Memory B cell (primary cell): Measurements from ENCODE around the gene NAP1L4.

Source experiments
- ATAC-seq: fragments of 150-1000 bp; cut with Tn5 transposase; 2 replicates; pipeline ENCODE4 v1.10.0; 2021; ENCODE audit warnings: low read depth, mild to moderate bottlenecking, moderate library complexity
- DNase-seq, 2 donors: peaks; one replicate each; pipeline ENCODE4 v3.0.0; 2022; ENCODE audit warnings: low spot score in 2 of 2
- H3K27ac Mint-ChIP-seq: one replicate; pipeline ENCODE4 v1.8.0; 2022; ENCODE audit warnings: mild to moderate bottlenecking, moderate library complexity, mixed read lengths
- H3K27me3 Mint-ChIP-seq: one replicate; pipeline ENCODE4 v1.8.0; 2022; ENCODE audit warnings: mixed read lengths
- H3K36me3 Mint-ChIP-seq: one replicate; pipeline ENCODE4 v1.8.0; 2022; ENCODE audit warnings: mild to moderate bottlenecking, mixed read lengths
- H3K4me1 Mint-ChIP-seq: one replicate; pipeline ENCODE4 v1.8.0; 2022; ENCODE audit warnings: mixed read lengths
- H3K4me3 Mint-ChIP-seq: one replicate; pipeline ENCODE4 v1.8.0; 2022; ENCODE audit warnings: mild to moderate bottlenecking, moderate library complexity, mixed read lengths
- H3K9me3 Mint-ChIP-seq: one replicate; pipeline ENCODE4 v1.8.0; 2022; ENCODE audit warnings: mixed read lengths

The NAP1L4 gene

DNA sequence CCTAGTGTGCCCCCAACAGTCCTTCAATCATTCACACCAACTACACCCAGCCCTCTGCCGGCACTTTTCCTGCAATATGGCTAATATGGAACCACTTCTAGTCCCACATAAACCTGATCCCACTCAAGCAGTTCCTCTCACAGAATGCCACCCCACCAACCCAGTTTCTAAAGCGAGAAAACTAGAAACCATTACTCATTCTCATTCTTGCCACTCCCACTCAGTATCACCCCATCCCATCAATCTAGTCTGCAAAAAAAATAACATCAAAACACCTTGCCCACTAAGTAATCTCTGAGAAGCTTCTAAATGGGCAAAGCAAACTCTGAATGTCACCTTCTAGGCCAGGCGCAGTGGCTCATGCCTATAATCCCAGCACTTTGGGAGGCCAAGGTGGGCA lies 17.9 kb downstream of the NAP1L4 start:
- peaks cover 32% of the 10 kb centered on the region for H3K36me3 Mint-ChIP-seq
- no peak overlapping the region for H3K4me3 Mint-ChIP-seq
- no peaks in the 10 kb centered on the region for H3K9me3 Mint-ChIP-seq
- ATAC-seq: no peak
- H3K27me3 Mint-ChIP-seq: no peaks in the 10 kb centered on the region
- H3K4me1 Mint-ChIP-seq: peaks cover 12% of the 10 kb centered on the region
- DNase-seq: no peak
- no peak overlapping the region for H3K27ac Mint-ChIP-seq

DNA sequence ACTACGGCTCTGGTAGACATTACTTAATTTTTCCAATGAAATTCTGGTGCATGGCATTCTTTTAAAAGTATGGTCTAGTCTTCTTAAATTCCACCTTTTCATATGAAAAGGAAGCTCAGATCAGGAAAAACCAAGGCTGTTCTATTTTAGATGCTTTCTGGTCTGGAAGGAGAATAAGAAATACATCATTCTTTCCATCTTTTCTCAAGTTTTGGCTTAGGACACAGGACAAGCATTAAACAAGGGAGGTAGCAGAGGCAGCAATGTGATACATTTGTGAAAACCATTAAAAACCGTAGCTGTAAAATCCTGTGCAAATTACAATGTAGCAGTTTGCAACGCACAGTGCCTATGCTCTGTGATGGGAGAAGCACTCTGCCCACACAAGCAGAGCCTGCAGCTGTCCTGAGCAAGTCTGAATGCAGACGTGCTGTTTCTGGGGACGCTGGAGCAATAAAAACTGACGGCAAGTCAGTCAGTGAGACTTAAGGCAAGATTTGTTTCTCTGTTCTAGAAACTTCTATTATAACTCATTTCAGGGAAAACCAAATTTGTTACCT lies 23.7 kb downstream of the NAP1L4 start:
- Mint-ChIP-seq H3K9me3 (no peaks in the 10 kb centered on the region), H3K27ac (no peak overlapping the region), H3K36me3 (peaks cover 44% of the 10 kb centered on the region), H3K4me1 (no peaks in the 10 kb centered on the region), H3K27me3 (no peaks in the 10 kb centered on the region), H3K4me3 (no peak overlapping the region)
- DNase-seq (no peak), ATAC-seq (no peak)

DNA sequence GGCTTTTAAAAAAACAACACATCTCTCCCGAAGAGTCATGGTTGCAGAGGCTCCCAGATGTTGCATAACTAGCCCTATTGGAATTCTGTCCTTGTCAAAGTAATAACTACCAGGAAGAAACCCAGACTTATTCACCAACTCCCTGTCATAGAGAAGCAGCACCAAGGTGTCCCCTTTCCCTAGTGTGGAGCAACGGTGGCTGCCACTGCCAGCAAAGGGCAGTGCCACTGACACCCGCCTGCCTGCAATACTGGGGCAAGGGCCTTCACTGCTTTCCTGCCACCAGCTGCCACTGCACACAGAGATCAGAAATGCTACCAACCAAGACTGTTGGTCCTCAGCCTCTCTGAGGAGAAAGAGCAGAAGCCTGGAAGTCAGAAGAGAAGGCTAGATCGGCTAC lies 27.3 kb downstream of the NAP1L4 start:
- no peaks in the 10 kb centered on the region for H3K9me3 Mint-ChIP-seq
- peaks cover 56% of the 10 kb centered on the region for H3K36me3 Mint-ChIP-seq
- H3K27me3 Mint-ChIP-seq: no peaks in the 10 kb centered on the region
- H3K4me3 Mint-ChIP-seq: no peak overlapping the region
- peaks cover 3% of the 10 kb centered on the region for H3K4me1 Mint-ChIP-seq
- no peak for DNase-seq
- H3K27ac Mint-ChIP-seq: no peak overlapping the region
- no peak for ATAC-seq

DNA sequence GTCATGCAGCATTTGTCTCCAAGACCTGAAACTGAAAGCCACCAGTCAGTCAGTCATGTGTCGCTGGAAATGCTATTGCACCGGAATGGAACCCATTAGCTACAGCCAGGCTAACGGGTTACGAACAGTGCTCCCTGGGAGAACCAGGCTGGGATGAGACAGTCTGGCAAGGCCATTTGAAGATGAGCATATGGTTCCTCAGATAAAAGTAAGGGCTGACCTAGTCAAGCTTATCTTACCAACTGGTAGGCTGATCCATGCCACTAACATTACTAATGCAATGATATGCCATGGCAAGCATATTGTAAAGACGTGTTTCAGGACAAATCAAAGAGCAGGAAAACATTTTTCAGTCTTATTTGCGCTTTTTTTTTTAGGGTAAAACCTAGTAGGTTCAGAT lies 28.4 kb downstream of the NAP1L4 start:
- H3K36me3 Mint-ChIP-seq: peaks cover 53% of the 10 kb centered on the region
- ATAC-seq (no peak), DNase-seq (no peak)
- H3K27me3 Mint-ChIP-seq: no peaks in the 10 kb centered on the region
- H3K27ac Mint-ChIP-seq: no peak overlapping the region
- H3K4me3 Mint-ChIP-seq: no peak overlapping the region
- peaks cover 3% of the 10 kb centered on the region for H3K4me1 Mint-ChIP-seq
- no peaks in the 10 kb centered on the region for H3K9me3 Mint-ChIP-seq

DNA sequence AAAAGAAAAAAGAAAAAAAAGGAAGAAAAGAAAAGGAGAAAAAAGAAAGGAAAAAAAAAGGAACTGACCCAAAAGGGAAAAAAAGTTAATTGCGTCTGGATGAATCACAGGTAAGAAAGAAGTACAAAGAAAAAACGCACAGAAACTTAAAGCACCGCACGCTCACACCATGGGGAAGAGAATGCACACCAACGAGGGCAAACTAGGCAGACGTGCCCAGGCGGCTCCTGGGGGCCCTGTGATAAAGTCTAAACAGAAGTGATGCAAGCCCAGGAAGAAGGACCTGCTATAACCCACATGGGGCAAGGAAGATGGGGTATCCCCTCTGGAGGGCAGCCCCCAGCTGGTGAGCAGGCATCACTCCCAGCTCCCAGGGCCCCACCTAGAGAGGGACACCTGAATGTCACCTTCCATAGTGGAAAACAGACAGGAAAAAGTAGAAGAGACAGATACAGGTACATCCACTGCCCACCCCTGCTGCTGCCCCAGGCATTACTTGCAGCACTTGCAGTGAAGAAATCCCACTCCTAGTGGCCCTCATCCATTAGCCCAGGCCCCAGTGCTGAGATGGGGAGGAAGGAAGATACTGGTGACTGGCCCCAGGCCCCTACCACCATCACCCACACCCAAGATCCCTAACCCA lies 28.9 kb downstream of the NAP1L4 start:
- no peaks in the 10 kb centered on the region for H3K27me3 Mint-ChIP-seq
- no peak for DNase-seq
- no peak overlapping the region for H3K4me3 Mint-ChIP-seq
- peaks cover 3% of the 10 kb centered on the region for H3K4me1 Mint-ChIP-seq
- no peak for ATAC-seq
- H3K9me3 Mint-ChIP-seq: no peaks in the 10 kb centered on the region
- no peak overlapping the region for H3K27ac Mint-ChIP-seq
- H3K36me3 Mint-ChIP-seq: peaks cover 57% of the 10 kb centered on the region

DNA sequence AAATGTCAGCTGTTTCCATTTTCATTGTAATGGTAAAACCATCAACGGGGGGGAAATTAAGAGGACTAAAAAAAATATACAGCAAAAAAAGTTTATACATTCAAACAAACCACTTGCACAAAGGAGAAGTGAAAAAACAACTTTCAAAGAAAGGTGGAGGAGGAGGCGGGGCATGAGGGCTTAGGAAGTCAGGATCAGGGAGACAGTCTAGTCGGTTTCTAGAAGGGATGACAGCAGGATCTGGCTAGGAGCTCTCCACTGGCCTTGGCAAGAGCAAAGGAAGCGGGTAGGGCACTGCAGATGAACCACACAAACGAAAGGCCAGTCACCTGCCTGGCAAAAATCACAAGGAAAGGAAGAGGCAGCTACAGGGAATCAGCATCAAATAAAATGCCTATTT lies 31.0 kb downstream of the NAP1L4 start:
- H3K4me3 Mint-ChIP-seq: no peak overlapping the region
- DNase-seq: no peak
- H3K27ac Mint-ChIP-seq: peak overlapping the region; percentile 45
- no peak for ATAC-seq
- no peaks in the 10 kb centered on the region for H3K9me3 Mint-ChIP-seq
- no peaks in the 10 kb centered on the region for H3K27me3 Mint-ChIP-seq
- H3K36me3 Mint-ChIP-seq: peaks cover 51% of the 10 kb centered on the region
- peaks cover 3% of the 10 kb centered on the region for H3K4me1 Mint-ChIP-seq

DNA sequence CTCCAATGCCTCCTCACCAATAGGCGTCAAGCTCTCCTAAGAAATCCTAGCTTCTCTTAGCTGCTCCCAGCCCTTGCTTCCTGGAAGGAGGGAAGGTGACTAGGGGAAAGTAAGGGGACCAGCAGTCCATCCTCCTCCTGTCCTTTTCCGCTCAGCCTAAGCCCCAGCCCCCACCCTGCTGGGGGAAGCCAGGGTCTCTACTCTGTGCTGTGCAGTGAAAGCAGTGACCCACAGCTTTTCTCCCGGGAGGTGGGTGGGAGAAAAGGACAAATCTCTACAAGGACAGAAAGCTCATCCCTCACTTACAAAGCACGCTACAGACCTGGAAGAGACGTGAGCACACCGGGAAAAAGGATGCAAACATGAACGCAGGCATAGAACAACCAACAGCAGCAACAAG lies 32.0 kb downstream of the NAP1L4 start:
- Mint-ChIP-seq H3K4me1 (peaks cover 3% of the 10 kb centered on the region), H3K36me3 (peaks cover 53% of the 10 kb centered on the region), H3K9me3 (no peaks in the 10 kb centered on the region), H3K27ac (no peak overlapping the region), H3K27me3 (no peaks in the 10 kb centered on the region), H3K4me3 (no peak overlapping the region)
- ATAC-seq: no peak
- no peak for DNase-seq

DNA sequence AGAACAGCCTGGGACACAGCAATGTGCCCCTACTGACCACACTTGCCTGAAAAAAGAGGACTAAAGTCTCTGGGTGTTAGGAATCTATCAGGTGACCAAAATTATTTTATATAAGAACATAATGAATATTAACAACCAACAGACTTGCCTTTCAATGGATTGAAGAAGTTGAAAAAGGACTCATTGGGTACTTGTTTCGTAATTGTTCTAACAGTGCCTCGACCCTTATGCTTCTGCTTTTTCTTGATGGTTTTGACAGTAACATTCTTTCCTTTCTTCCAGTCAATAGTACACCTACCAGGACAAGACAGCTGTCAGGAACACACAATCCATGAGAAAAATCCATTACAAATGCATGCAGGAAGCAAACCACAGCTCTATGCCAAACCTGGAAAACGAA lies 33.9 kb downstream of the NAP1L4 start:
- H3K4me1 Mint-ChIP-seq: peaks cover 3% of the 10 kb centered on the region
- ATAC-seq (no peak), DNase-seq (no peak)
- no peak overlapping the region for H3K27ac Mint-ChIP-seq
- no peak overlapping the region for H3K4me3 Mint-ChIP-seq
- no peaks in the 10 kb centered on the region for H3K9me3 Mint-ChIP-seq
- peaks cover 41% of the 10 kb centered on the region for H3K36me3 Mint-ChIP-seq
- H3K27me3 Mint-ChIP-seq: no peaks in the 10 kb centered on the region

DNA sequence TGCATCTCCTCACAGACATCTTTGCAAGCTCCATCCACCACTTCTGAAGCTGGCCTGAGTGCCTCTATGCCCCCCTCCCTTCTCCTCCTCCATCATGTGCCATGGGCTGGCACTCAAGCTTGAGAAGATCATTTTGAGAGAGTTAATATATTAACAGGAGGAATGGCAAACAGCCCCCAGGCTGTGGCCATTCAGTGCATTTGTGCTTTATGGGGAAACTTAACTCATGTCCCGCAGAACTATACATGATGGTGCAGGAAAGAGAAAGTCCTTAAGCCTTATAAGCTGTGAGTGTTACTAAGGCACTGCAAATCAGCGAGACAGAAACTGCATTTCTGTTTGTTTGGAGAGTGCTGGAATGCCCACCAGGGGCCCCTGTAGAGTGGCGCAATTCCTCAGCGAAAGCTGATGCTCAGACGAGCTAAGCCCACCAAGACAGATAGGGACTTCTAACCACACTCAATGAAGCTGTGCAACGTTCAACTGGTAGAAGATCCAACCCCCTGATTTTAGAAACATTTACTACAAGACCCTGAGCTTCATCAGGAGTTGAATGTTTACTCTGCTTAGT lies 36.1 kb downstream of the NAP1L4 start:
- Mint-ChIP-seq H3K4me3 (no peak overlapping the region), H3K36me3 (peaks cover 31% of the 10 kb centered on the region), H3K9me3 (no peaks in the 10 kb centered on the region), H3K27me3 (no peaks in the 10 kb centered on the region), H3K4me1 (peaks cover under 1% of the 10 kb centered on the region), H3K27ac (no peak overlapping the region)
- DNase-seq: no peak
- no peak for ATAC-seq

DNA sequence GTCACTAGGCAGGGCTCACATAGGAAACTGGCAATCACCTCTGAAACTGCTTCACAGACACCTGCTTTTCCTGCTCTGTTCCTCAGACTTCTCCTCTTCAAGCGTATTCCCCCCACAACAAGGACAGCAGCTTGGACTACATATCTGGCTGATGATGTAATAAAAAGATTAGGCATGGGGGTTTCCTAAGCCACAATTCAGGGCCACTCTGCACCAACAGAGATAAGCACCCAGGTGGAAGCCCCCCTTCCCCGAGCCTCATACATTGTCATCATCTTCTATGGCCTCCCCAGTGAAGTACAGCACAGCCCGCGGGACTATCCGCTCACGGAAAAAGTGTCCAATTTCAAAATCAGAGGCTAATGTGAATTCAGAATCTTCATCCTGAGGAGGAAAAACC lies 37.9 kb downstream of the NAP1L4 start:
- Mint-ChIP-seq H3K27me3 (no peaks in the 10 kb centered on the region), H3K27ac (no peak overlapping the region)
- ATAC-seq: no peak

DNA sequence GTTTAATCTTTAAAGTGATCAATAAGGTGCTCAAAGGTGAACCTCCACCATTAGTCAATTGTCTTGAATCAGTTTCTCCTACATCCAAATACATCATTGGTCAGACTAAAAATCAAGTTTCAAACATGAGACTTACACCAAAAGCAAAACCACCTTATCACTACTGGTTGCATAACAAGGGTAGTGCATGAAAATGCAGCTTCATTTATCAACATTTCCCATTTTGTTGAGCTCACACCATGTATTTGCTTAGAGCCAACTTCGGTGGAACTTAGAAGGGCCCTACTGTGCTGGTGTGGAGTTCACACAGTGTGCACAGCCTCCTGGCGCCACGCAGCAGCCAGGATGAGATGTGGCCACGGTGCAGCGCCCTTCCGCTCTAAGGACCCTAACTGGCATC lies 39.8 kb downstream of the NAP1L4 start:
- H3K4me1 Mint-ChIP-seq: no peaks in the 10 kb centered on the region
- H3K4me3 Mint-ChIP-seq: no peak overlapping the region
- H3K27me3 Mint-ChIP-seq: no peaks in the 10 kb centered on the region
- H3K36me3 Mint-ChIP-seq: peaks cover 44% of the 10 kb centered on the region
- H3K27ac Mint-ChIP-seq: no peak overlapping the region
- ATAC-seq (no peak), DNase-seq (no peak)
- no peaks in the 10 kb centered on the region for H3K9me3 Mint-ChIP-seq

More for the DNA sequence above, 37.9 kb downstream of the NAP1L4 start:
- no peak for DNase-seq
- no peak overlapping the region for H3K4me3 Mint-ChIP-seq
- peaks cover 37% of the 10 kb centered on the region for H3K36me3 Mint-ChIP-seq
- H3K4me1 Mint-ChIP-seq: no peaks in the 10 kb centered on the region
- no peaks in the 10 kb centered on the region for H3K9me3 Mint-ChIP-seq

DNA sequence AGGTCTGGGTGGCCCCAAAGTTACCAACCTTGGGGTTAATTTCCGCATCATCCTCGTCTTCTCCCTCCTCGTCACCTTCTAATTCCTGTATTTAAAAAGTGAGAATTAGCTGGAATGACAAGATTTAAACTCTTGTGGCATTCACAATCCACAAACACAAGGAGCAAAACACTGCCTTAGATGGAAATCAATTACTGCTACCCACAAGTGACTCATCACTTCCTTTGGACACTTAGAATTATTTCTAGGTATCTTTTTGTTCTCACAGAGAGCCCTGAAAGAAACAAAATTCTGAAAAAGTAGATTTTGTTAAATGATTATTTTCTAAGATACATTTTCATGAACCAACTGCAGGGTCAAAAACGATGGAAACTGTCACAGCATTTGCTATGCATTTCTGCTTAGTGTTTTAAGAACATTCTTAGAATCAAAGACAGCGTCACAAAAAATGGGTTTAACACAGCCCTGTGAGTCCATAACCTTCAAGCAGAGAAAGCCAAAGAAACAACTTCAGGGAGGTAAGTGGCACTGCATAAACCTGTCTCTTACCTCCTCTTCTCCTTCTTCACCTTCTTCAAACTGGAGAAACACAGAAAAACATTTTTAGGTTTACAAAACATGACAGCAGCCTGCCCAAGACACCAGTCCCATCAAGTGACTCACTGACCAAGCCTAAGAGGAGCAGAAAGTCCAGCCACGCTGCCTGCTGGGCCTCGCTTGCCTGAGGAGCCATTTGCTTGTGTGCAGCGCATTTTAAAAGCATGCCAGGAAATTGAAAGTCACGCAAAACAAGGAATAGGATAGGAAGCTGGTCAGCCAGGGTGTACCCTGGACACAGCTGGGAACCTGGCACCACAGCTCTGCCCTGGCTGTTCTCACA lies 40.7 kb downstream of the NAP1L4 start:
- no peak overlapping the region for H3K4me3 Mint-ChIP-seq
- H3K36me3 Mint-ChIP-seq: peaks cover 39% of the 10 kb centered on the region
- H3K27ac Mint-ChIP-seq: no peak overlapping the region

DNA sequence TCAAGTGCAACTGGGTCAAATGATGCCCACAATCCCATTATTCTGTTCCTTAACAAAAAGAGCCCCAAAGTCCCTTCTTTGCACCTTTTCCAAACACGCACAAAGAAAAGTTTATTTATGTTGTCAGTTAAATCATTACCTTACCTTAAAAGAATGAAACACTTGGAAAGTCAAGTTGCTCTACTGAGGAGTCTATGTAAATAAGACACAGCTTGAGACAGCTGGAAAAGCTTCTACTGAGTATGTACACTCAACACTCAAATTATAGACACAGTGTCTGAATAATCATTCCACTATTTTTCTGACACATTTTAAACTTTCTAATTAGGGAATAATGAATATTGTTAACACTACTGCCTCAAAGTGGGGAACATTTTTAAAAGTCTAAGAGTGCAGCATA lies 41.3 kb downstream of the NAP1L4 start:
- H3K27me3 Mint-ChIP-seq: no peaks in the 10 kb centered on the region
- H3K9me3 Mint-ChIP-seq: no peaks in the 10 kb centered on the region
- ATAC-seq (no peak), DNase-seq (no peak)
- peaks cover 39% of the 10 kb centered on the region for H3K36me3 Mint-ChIP-seq
- H3K4me3 Mint-ChIP-seq: no peak overlapping the region
- H3K27ac Mint-ChIP-seq: no peak overlapping the region
- peaks cover 2% of the 10 kb centered on the region for H3K4me1 Mint-ChIP-seq

More for the DNA sequence above, 40.7 kb downstream of the NAP1L4 start:
- ATAC-seq: no peak
- no peak for DNase-seq
- Mint-ChIP-seq H3K9me3 (no peaks in the 10 kb centered on the region), H3K27me3 (no peaks in the 10 kb centered on the region), H3K4me1 (peaks cover 2% of the 10 kb centered on the region)

DNA sequence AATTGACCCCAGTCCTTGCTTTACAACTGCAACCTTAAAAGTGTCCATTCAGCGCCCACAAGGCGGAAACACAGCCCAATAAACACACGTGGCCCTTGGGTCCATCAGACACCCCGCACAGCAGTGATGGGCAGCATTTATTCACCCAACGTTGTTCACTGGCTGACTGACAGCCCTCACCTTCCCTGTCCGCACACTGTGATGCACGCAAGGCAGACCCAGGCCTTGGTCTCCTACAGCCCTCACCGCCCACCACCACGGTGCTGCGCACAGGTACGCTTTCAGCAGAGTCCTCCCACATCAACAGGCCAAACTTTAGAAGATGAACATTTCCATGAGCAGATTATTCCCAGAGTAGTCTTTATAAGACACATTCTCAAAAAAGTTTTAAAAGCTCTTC lies 42.2 kb downstream of the NAP1L4 start:
- Mint-ChIP-seq H3K9me3 (no peaks in the 10 kb centered on the region), H3K4me1 (peaks cover 2% of the 10 kb centered on the region), H3K4me3 (no peak overlapping the region), H3K27me3 (no peaks in the 10 kb centered on the region), H3K27ac (peak overlapping the region; percentile 31), H3K36me3 (peaks cover 37% of the 10 kb centered on the region)
- ATAC-seq: no peak
- DNase-seq: no peak
